Stimulated activated CD8-positive, alpha-beta memory T cell treated with anti-CD3 and anti-CD28 coated beads, Interleukin-2, amount 100 ng/mL, for 1 hour (primary cell): ENCODE results near the gene FBXL5.

Experiments
- DNase-seq, 2 donors: peaks; one replicate each; pipeline ENCODE4 v3.0.0-alpha.2; 2020; ENCODE audit warnings: low read depth in 2 of 2

FBXL5 gene

DNA sequence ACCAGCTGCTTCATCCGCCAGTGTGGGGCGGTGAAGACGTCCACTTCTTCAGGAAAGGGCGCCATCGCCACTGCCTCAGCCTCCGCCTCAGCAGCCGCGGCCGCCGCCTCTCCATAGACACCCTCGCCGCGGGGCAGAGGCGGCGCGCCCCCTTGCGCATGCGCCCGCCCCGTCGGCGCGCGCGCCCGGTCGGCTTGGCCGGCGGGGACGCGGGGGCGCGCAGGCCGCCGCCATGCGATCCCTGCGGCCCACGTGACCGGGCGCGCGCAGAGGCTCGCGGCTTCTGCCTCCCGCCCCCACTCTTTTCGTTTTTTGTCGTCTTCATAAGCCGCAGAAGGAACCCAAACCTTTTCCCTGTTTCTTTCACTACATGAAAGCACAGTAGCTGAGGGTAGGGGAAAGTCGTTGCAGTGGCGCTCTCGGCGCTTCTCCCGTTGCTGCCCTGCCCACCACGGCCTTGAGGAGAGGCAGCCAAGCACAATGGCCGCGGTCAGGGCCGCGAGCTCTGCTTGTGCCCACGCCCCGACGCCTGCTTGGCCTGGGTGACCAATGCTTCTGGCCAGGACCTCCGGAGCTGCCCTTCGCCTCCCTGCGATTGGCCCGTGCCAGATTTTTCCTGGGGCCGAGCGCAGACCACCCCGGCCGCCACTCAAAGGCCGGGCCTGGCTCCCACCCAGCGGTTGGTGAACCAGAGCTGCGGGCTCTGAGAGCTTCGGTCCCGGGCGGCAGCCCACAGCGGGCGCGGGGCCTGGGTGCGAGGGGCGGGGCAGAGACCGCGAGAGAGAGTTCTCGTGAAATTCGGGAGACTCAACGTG, at the start of gene FBXL5:
Gene FBXL5, minus strand, starts transcription at position 135 of the 815 bp plus-strand sequence. Its CDS starts 70 bp downstream, at position 65.
- DNase-seq = peak; percentile 64 to 72

- DNase-seq = no peak
Observed at GRCh38 chr4:15704129-15704528, 49.0 kb upstream of the FBXL5 start.

DNA sequence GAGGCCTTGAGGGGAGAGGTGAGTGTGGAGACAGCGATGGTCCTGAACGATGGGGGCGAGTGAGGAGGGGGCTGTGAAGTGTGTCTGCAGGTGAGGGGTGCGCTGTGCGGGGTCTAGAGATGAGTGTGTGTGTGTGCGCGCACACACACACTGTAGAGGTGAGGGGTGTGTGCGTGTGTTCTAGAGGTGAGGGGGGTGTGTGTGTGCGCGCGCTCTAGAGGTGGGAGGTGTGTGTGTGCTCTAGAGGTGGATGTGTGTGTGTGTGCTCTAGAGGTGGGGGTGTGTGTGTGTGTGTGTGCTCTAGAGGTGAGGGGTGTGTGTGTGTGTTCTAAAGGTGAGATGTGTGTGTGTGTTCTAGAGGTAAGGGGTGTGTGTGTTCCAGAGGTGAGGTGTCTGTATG, 48.3 kb upstream of the FBXL5 start:
- DNase-seq = no peak

DNA sequence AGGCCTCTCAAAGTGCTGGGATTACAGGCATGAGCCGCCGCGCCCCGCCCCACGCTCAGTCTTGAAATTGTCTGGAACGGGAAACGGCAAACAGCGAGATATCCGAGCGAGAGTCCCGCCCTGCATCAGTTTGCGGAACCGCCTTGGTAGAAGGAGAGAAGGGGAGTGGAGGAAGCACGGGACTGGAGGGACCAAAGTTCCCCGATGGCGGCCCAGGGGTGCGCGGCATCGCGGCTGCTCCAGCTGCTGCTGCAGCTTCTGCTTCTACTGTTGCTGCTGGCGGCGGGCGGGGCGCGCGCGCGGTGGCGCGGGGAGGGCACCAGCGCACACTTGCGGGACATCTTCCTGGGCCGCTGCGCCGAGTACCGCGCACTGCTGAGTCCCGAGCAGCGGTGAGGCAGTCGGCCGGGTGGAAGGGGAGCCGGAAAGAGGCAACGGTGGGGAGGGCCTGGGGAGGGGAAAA, 47.8 kb upstream of the FBXL5 start, which contains the start of gene BST1:
Gene BST1, plus strand, starts transcription at position 125 of the 463 bp plus-strand sequence. Its CDS starts 80 bp downstream, at position 205.
- DNase-seq = peak in 1 of 2 donors; percentile 24

DNA sequence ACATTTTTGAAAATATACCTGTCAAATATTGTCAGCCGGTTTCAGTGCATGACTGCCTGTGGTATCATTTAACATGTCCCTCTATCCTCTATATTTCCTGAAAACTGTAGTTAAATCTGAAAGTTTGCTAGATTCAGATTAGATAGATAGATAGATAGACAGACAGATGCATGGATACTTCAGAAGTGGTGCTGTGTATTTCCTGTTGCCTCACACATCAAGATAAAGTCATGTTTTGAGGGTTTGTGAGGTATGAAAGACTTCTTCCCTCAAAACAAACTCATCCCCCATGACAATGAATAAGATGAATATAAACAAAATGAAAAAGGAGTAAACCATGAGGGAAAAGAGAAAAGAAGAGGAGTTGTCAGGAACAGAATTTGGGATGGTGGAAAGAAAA, 41.7 kb upstream of the FBXL5 start:
- DNase-seq = no peak

DNA sequence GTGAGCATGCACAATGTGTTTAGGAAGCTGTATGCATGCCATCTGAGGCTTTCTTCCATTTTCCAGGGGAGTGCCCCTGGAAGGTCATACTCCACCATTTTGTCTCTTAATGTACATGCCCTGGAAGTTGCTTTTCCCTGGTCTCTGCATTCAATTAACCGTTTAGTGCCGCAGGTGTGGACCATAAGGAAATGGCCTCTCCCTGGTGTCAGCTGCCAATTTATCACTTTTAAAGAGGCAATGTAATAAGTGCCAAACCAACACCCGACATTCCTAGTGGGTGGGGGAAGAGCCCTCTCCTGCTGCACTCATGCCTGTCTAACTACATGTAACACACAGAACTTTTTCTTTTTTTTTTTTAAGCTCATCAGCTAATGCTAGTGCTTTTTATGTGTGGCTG, 40.6 kb upstream of the FBXL5 start:
- DNase-seq = no peak

GRCh38 chr4:15695240-15695699, 40.1 kb upstream of the FBXL5 start:
- DNase-seq = no peak

DNA sequence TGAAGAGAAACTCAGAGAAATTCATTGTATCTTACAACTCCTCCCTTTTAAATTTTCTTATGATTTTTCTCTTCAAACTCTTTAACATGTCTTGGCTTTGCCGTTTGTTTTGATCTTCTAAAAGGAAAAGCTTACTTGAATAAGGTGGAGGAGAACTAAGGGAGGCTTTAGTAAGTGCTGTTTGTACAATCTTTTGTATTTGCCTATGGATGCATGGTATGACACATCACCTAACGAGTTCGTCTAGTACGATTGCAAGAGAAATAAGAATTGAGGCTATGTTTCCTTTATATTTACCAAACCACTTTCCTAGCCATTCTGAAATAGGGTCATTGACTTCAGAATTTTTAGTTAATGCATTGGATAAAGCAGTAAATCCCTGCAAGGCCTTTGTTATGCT, 39.3 kb upstream of the FBXL5 start:
- no peak for DNase-seq

- DNase-seq = no peak
Observed at GRCh38 chr4:15692602-15693001, 37.4 kb upstream of the FBXL5 start.

DNA sequence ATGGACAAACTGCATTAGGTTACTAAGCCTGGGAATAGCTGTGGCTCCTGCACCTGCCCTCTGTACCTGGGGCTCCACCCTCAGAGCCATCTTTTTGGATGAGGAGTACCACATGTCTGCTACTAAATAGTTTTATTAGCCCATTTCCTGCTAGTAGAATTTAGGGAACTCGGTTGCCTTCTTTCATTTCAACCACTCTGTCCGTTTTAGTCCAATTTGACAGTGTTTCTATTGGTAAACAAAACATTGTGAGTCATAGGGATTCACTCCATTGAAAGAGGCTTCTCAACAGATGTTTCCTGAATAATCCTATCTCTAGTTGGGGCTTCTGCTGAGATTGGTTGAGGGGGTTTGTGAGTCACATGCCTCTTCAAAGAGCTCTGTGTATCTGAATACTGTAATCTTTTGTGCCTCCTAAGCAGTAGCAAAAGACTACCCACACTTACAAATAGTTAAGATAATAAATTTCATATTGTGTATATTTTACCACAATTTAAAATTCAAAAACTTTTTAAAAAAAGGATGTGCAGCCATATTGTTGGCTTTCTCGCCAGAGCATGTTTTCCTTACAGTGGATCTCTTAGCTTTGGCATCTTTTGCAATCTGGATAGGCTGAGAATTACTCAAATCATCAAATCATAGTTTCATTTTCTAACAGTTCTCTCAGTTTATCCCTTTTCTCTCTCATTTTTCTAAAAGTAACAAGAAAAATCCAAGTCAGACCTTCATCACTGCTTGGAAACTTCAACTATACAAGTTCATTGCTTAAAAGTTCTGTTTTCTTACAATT, 36.4 kb upstream of the FBXL5 start:
- DNase-seq = no peak

DNA sequence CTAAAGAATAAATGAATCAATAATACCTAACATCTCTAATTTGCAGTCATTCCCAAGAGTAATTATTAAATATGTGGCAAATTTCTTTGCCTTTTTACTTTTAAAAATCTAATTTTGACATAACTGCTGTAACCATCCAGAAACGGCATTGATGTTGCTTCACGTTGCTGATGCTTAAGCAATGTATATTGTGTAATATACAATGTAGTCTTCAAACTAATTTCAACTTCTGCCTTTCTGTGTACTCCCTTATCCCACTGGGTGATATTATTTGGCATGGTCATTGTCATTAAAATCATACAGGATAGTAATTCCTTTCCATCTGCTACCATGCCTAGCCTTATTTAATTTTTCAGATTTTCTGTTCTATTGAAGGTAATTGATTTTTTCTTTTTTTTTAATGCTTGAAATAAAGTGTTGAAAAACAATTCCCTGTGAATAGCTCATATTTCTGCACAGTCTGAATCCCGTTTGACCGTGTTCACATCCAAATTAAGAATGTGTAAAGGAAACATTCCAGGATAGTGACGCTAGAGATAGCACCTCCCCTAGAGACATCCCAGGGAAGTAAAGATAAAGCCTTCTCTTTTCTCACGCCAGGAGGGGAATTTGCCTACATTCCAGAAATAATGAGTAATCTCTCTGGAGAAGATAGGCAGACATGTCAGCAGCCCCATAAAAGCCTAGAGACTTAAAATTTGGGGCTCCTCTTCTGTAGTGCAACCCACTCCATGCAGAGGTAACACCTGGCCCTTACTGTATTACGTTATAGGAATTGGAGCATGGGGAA, 35.1 kb upstream of the FBXL5 start:
- DNase-seq = no peak

GRCh38 chr4:15689540-15689939, 34.4 kb upstream of the FBXL5 start:
- DNase-seq = no peak

GRCh38 chr4:15688051-15688450, 32.9 kb upstream of the FBXL5 start:
- DNase-seq = no peak

GRCh38 chr4:15684498-15684897, 29.3 kb upstream of the FBXL5 start:
- DNase-seq = no peak

DNA sequence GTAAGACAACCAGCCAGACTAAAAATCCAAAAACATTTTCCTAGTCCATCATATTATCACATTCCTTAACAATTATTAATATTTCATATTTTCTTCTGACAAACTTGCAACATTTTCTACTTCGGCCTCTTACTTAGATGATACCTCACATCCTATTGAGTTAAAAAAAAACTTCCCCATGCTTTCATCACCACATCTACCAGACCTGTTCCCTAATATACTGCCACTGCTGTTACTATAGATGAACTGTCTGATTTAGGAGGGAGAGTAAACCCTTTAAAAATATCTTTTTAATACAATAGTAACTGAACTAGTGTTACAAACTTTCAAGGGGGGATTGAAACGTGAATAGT, 28.0 kb upstream of the FBXL5 start:
- DNase-seq = no peak

- no peak for DNase-seq
Observed at GRCh38 chr4:15682242-15683142, 27.3 kb upstream of the FBXL5 start.

- DNase-seq = peak; percentile 92 to 96
Observed at GRCh38 chr4:15681372-15682241, 26.4 kb upstream of the FBXL5 start, which contains the start of gene FAM200B. FAM200B (plus strand) TSS chr4:15681827; CDS start chr4:15686978, 5,151 bp downstream.

DNA sequence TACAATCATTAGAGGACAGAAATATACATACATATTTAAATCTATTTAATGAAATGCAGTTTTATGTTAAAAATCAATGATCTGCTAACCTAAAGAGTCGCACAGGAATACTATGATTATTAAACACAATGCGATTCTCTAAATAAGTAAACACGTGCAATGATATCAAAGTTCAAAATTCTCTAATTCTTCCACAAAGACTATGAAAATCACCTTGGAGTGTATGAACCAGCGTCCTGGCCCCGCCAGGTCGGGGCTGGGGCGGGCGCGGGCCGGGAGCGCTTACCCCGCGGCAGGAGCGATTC, 25.9 kb upstream of the FBXL5 start:
- DNase-seq = no peak

GRCh38 chr4:15677507-15677988, 22.4 kb upstream of the FBXL5 start:
- no peak for DNase-seq

- DNase-seq = no peak
Observed at GRCh38 chr4:15676899-15677298, 21.7 kb upstream of the FBXL5 start.
